Caco-2 (cell line): ENCODE measurements around the gene ASRGL1. TPM values are rescaled to one million over a fixed set of nuclear protein-coding genes. Genes with fewer than 3 reads are reported as not detected.
"Not testable (repeated sequence)": the region's sequence is repeated elsewhere in the genome, so short reads cannot be mapped to it uniquely, and the experiment has no call there.

Source experiments
- BruUV-seq: library from RNA; stranded (reverse); fragments of 400-500 nt; replicated peaks from 2 replicates; lab custom pipeline; 2021; lab: Mats Ljungman, UMichigan
- CTCF ChIA-PET: fragments of 300-600 bp; sonication (Branson Sonifier 250); formaldehyde crosslinking; loops from one replicate; lab custom pipeline; 2022; ENCODE audit warnings: antibody characterized with exemption; lab: Charles Lee
- POLR2A ChIA-PET: fragments of 300-600 bp; sonication (Branson Sonifier 250); formaldehyde crosslinking; loops from one replicate; lab custom pipeline; 2022; ENCODE audit warnings: antibody characterized with exemption; lab: Charles Lee
- DNase-seq, 2 experiments: peaks; one replicate each; pipeline versions ENCODE4 v3.0.0 to v3.0.0-alpha.2; 2020 to 2022
- H3K27me3 ChIP-seq: replicated peaks from 2 replicates; pipeline ENCODE4 v1.6.0; 2011; ENCODE audit warnings: low read length; ENCODE audit not compliant: control insufficient read depth, insufficient read depth
- H3K36me3 ChIP-seq: 2 replicates; pipeline ENCODE4 v1.5.1; 2011; ENCODE audit warnings: low read length; ENCODE audit not compliant: control insufficient read depth, insufficient read depth
- H3K4me1 ChIP-seq: fragments of 250-450 bp; sonication (Bioruptor Pico); 2 replicates; pipeline ENCODE4 v1.5.1; 2020; ENCODE audit warnings: mild to moderate bottlenecking
- H3K4me3 ChIP-seq: 2 replicates; pipeline ENCODE4 v1.5.1; 2011; ENCODE audit warnings: low read depth, mild to moderate bottlenecking, control low read depth, low read length
- H3K9me3 ChIP-seq: fragments of 250-450 bp; sonication (Bioruptor Pico); 2 replicates; pipeline ENCODE4 v1.5.1; 2020; ENCODE audit warnings: mild to moderate bottlenecking, moderate library complexity
- H3K27ac Mint-ChIP-seq: one replicate; pipeline ENCODE4 v1.8.0; 2022; ENCODE audit warnings: mixed read lengths; ENCODE audit not compliant: unreplicated experiment
- H3K27me3 Mint-ChIP-seq: one replicate; pipeline ENCODE4 v1.8.0; 2022; ENCODE audit warnings: mixed read lengths; ENCODE audit not compliant: insufficient read depth, unreplicated experiment
- H3K36me3 Mint-ChIP-seq: one replicate; pipeline ENCODE4 v1.8.0; 2022; ENCODE audit warnings: mild to moderate bottlenecking, mixed read lengths; ENCODE audit not compliant: insufficient read depth, unreplicated experiment
- H3K4me1 Mint-ChIP-seq: one replicate; pipeline ENCODE4 v1.8.0; 2022; ENCODE audit warnings: low read depth, mixed read lengths; ENCODE audit not compliant: unreplicated experiment
- H3K4me3 Mint-ChIP-seq: one replicate; pipeline ENCODE4 v1.8.0; 2022; ENCODE audit warnings: mild to moderate bottlenecking, moderate library complexity, mixed read lengths; ENCODE audit not compliant: unreplicated experiment
- H3K9me3 Mint-ChIP-seq: one replicate; pipeline ENCODE4 v1.8.0; 2022; ENCODE audit warnings: mixed read lengths; ENCODE audit not compliant: unreplicated experiment
- CTCF ChIP-seq, 2 experiments: fragments of 200-600 bp in 1 of 2; IDR thresholded peaks; 1 replicate in 1 of 2; 2 replicates in 1 of 2; pipeline versions ENCODE4 v1.5.1 to v1.8.0; 2011 to 2022; ENCODE audit warnings: antibody characterized with exemption in 1 of 2, control low read depth in 1 of 2, inconsistent platforms in 1 of 2, low read depth in 1 of 2, low read length in 1 of 2, mild to moderate bottlenecking in 1 of 2, moderate library complexity in 1 of 2; ENCODE audit not compliant: insufficient read depth in 1 of 2, severe bottlenecking in 1 of 2, unreplicated experiment in 1 of 2
- intact Hi-C: fragments of 100-400 bp; cut with micrococcal nuclease; formaldehyde crosslinking; loops from one replicate; pipeline ENCODE4 v1.10.0; 2022; ENCODE audit not compliant: unreplicated experiment
- total RNA-seq: library from RNA; stranded (reverse); gene quantifications from 2 replicates; pipeline ENCODE4 v1.2.3, GENCODE V29; 2022

The ASRGL1 gene
- total RNA-seq, 1 experiment from 2014 or later = 41.1 TPM

GRCh38 chr11:62338218-62338617, 970 bp downstream of the ASRGL1 start:
- Mint-ChIP-seq H3K4me1 (peaks cover 33% of the 10 kb centered on the region), H3K4me3 (peak overlapping the region; percentile 95), H3K36me3 (peaks cover 17% of the 10 kb centered on the region), H3K27ac (peak overlapping the region; percentile 87), H3K9me3 (no peaks in the 10 kb centered on the region), H3K27me3 (no peaks in the 10 kb centered on the region)
- DNase-seq = peak in 1 of 2 experiments; percentile 13
- H3K27me3 ChIP-seq = no peaks in the 10 kb centered on the region
- POLR2A ChIA-PET = interaction anchor here (0.7 kb wide), 1 partner anchor 293 kb away, joined by 3 read pairs; no protein-coding TSS in a partner anchor
- CTCF ChIA-PET = interaction anchor here (0.8 to 1.6 kb wide), 7 partner anchors 26 to 254 kb away, joined by 3 to 6 read pairs (median 5); partner anchors contain the start of gene TUT1
- no peaks in the 10 kb centered on the region for H3K9me3 ChIP-seq
- H3K4me1 ChIP-seq = peaks cover 8% of the 10 kb centered on the region; the same call in 1 of the 2 replicates
- BruUV-seq = TSS peak; percentile 42
- intact Hi-C loops = no loop called here
- TF ChIP-seq CTCF (IDR thresholded peaks at IDR 0.05; ENCODE audit: insufficient read depth in 1 of 2, low read depth in 1 of 2, low read length in 1 of 2, severe bottlenecking in 1 of 2, unreplicated experiment in 1 of 2) = no peak
- no peaks in the 10 kb centered on the region for H3K36me3 ChIP-seq
- H3K4me3 ChIP-seq = peak overlapping the region; percentile 88

- Histone ChIP-seq H3K9me3 (no peaks in the 10 kb centered on the region), H3K4me3 (no peak overlapping the region), H3K27me3 (no peaks in the 10 kb centered on the region), H3K4me1 (peaks cover 8% of the 10 kb centered on the region; the same call in 1 of the 2 replicates), H3K36me3 (no peaks in the 10 kb centered on the region)
- Mint-ChIP-seq H3K4me3 (no peak overlapping the region), H3K9me3 (no peaks in the 10 kb centered on the region), H3K4me1 (peaks cover 33% of the 10 kb centered on the region), H3K27me3 (no peaks in the 10 kb centered on the region), H3K27ac (no peak overlapping the region), H3K36me3 (peaks cover 17% of the 10 kb centered on the region)
- peak; percentile 82 to 87 for TF ChIP-seq CTCF (IDR thresholded peaks at IDR 0.05; ENCODE audit: insufficient read depth in 1 of 2, low read depth in 1 of 2, low read length in 1 of 2, severe bottlenecking in 1 of 2, unreplicated experiment in 1 of 2)
- no TSS peak for BruUV-seq
- POLR2A ChIA-PET = no interaction called here
- peak; percentile 58 to 67 for DNase-seq
- intact Hi-C loops = loop anchor here (1.0 to 2.0 kb wide), 2 partner anchors 28 to 38 kb away; no protein-coding TSS in a partner anchor
- CTCF ChIA-PET = interaction anchor here (0.5 to 1.4 kb wide), 10 partner anchors 18 to 604 kb away, joined by 3 to 10 read pairs (median 3); no protein-coding TSS in a partner anchor
Observed at GRCh38 chr11:62340269-62340901, 3.1 kb downstream of the ASRGL1 start.

- no peaks in the 10 kb centered on the region for H3K36me3 ChIP-seq
- no peak overlapping the region for H3K4me3 Mint-ChIP-seq
Observed at GRCh38 chr11:62341588-62341987, 4.3 kb downstream of the ASRGL1 start.

GRCh38 chr11:62343646-62344190, 6.5 kb downstream of the ASRGL1 start:
- POLR2A ChIA-PET, H3K4me1 ChIP-seq, H3K9me3 Mint-ChIP-seq, BruUV-seq, H3K36me3 Mint-ChIP-seq, H3K9me3 ChIP-seq, H3K27ac Mint-ChIP-seq, H3K36me3 ChIP-seq, DNase-seq, H3K4me3 ChIP-seq, H3K4me3 Mint-ChIP-seq, CTCF ChIA-PET, intact Hi-C loops, H3K27me3 Mint-ChIP-seq, H3K27me3 ChIP-seq: not testable (repeated sequence)
- peaks cover 13% of the 10 kb centered on the region for H3K4me1 Mint-ChIP-seq

More at GRCh38 chr11:62341588-62341987, 4.3 kb downstream of the ASRGL1 start:
- ChIA-PET CTCF (interaction anchor here (0.6 to 1.1 kb wide), 3 partner anchors 51 to 255 kb away, joined by 3 to 7 read pairs (median 3); no protein-coding TSS in a partner anchor), POLR2A (no interaction called here)
- Mint-ChIP-seq H3K27ac (no peak overlapping the region), H3K4me1 (peaks cover 29% of the 10 kb centered on the region), H3K27me3 (no peaks in the 10 kb centered on the region), H3K36me3 (peaks cover 17% of the 10 kb centered on the region), H3K9me3 (no peaks in the 10 kb centered on the region)
- no peak for DNase-seq
- no peaks in the 10 kb centered on the region for H3K9me3 ChIP-seq
- no peaks in the 10 kb centered on the region for H3K27me3 ChIP-seq
- peaks cover 10% of the 10 kb centered on the region for H3K4me1 ChIP-seq
- TF ChIP-seq CTCF (IDR thresholded peaks at IDR 0.05; ENCODE audit: insufficient read depth in 1 of 2, low read depth in 1 of 2, low read length in 1 of 2, severe bottlenecking in 1 of 2, unreplicated experiment in 1 of 2) = no peak
- BruUV-seq = no TSS peak
- no peak overlapping the region for H3K4me3 ChIP-seq
- intact Hi-C loops = loop anchor here (2.0 kb wide), 1 partner anchor 27 kb away; no protein-coding TSS in a partner anchor
